ENCODE data around the gene LRRC32.

DNA sequence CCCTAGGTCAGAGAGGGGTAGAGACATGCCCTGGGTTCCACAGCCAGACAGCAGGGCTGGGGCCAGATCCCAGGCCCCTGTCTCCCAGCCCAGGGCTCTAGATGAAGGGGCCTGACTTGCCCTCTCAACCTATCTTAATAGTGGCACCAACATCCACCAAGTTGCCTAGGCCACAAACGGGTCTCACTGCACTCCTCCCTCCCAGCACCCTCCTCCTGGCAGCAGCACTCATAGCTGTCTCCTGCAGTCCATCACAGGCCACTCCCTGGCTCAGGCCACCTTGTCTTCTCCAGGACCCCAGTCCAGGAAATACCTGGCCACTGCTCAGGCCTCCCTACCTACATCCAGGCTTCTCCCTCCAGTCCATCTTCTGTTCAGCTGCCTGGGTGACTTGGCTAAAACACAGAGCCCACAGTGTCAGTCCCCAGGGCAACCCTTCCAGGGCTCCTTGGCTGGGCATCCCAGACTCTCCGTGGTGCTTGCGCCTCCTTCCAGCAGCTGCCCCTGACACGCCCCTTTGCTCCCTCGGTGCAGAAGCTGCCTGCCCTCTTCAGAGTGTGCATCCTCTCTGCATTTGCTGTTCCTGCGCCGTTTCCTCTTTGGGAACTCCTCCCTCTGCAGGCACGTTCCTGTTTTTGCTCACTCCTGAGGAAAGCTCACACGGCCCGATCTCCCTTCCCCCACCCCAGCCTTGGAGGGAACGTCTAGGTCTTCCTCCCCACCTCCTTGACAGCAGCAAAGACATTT is 40.5 kb downstream of the LRRC32 start:
- TF ChIP-seq EZH2 (IDR thresholded peaks at IDR 0.05; ENCODE audit: low read length) = no peak
- TF ChIP-seq, protein P1, sequence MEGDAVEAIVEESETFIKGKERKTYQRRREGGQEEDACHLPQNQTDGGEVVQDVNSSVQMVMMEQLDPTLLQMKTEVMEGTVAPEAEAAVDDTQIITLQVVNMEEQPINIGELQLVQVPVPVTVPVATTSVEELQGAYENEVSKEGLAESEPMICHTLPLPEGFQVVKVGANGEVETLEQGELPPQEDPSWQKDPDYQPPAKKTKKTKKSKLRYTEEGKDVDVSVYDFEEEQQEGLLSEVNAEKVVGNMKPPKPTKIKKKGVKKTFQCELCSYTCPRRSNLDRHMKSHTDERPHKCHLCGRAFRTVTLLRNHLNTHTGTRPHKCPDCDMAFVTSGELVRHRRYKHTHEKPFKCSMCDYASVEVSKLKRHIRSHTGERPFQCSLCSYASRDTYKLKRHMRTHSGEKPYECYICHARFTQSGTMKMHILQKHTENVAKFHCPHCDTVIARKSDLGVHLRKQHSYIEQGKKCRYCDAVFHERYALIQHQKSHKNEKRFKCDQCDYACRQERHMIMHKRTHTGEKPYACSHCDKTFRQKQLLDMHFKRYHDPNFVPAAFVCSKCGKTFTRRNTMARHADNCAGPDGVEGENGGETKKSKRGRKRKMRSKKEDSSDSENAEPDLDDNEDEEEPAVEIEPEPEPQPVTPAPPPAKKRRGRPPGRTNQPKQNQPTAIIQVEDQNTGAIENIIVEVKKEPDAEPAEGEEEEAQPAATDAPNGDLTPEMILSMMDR (optimal IDR thresholded peaks at IDR 0.05 in 1 of 3, IDR thresholded peaks at IDR 0.05 in 1 of 3, conservative IDR thresholded peaks at IDR 0.05 in 1 of 3; ENCODE audit: extremely low read depth in 1 of 3, insufficient read depth in 2 of 3, low read length in 3 of 3) = peak in 1 of 3 experiments; percentile 49

Data from keratinocyte (primary cell).